SW 1271 (cell line): ENCODE measurements around the gene TRPV4.
A peak's percentile ranks its signal among the peaks of the same experiment; 100 is the strongest.

ENCODE experiments used
- DNase-seq, 2 experiments: peaks; one replicate each; lab custom pipeline; 2025; lab: John Stamatoyannopoulos, UW

TRPV4 gene

GRCh38 chr12:109827566-109828550 lies 5.3 kb downstream of the TRPV4 start:
- DNase-seq = no peak

- DNase-seq = no peak
Observed at GRCh38 chr12:109827080-109827479, 6.1 kb downstream of the TRPV4 start.

DNA sequence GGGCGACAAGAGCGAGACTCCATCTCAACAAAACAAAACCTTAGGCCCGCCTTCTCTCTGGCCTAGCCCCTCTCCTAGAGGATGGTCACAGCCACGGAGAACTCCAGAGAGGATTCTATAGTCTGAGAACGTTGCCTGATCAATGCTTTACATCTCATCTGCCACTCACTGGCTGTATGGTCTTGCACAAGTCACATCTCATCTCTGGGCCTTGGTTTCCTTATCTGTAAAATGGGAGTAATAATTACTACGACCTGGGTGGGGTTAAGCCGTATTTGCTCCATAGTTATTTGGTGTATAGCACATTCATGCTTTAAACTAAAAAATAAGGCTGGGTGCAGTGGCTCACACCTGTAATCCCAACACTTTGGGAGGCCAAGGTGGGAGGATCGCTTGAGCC lies 8.5 kb downstream of the TRPV4 start:
- DNase-seq = no peak

DNA sequence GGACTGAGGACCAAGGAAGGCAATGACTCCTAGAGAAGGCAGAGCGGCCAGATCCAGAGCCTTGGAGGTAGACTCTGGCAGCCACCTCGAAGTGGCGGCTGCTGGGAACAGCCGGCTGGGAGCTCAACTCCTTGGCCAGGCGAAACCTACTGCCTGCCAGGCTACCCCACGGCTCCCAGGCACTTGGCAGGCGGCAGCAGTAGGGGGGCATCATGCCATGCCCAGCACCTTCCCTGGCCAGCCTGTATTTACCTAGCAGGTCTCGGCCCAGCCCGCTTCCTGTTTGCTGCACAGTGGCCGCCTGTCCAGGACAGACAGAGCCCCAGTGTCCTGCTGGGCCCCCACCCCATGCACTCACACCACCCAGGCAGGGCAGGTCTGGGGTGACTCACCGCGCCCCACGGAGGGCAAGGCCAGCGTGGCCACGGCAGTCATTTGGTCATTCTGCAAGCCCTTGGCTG lies 10.2 kb downstream of the TRPV4 start:
- no peak for DNase-seq

- no peak for DNase-seq
Observed at GRCh38 chr12:109822416-109822815, 10.8 kb downstream of the TRPV4 start.

GRCh38 chr12:109821968-109822367 lies 11.2 kb downstream of the TRPV4 start:
- DNase-seq = no peak

- DNase-seq = no peak
Observed at GRCh38 chr12:109820816-109821381, 12.3 kb downstream of the TRPV4 start.

- peak in 1 of 2 experiments; percentile 30 for DNase-seq
Observed at GRCh38 chr12:109818905-109819500, 14.2 kb downstream of the TRPV4 start.

GRCh38 chr12:109818253-109818652 lies 14.9 kb downstream of the TRPV4 start:
- DNase-seq = no peak

GRCh38 chr12:109817627-109818231 lies 15.5 kb downstream of the TRPV4 start:
- no peak for DNase-seq

DNA sequence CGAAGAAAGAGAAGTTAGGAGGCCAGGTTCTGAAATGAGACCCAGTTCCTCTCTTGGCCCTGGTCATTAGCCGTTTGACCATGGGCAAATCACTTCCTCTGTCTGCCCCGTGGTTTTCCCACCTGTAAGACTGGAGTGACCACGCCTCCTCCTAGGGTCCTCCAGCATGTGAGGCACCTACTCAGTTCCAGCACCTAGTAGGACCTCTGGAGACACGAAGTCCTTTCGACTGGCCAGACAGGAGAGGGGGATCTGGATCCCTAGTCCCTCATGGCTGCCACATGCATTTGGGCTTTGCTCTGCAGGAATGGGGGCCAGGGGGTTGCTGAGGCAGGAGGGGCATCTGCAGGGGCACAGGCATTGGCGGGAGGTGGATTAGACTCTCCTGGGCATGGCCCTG lies 16.3 kb downstream of the TRPV4 start:
- DNase-seq = no peak

DNA sequence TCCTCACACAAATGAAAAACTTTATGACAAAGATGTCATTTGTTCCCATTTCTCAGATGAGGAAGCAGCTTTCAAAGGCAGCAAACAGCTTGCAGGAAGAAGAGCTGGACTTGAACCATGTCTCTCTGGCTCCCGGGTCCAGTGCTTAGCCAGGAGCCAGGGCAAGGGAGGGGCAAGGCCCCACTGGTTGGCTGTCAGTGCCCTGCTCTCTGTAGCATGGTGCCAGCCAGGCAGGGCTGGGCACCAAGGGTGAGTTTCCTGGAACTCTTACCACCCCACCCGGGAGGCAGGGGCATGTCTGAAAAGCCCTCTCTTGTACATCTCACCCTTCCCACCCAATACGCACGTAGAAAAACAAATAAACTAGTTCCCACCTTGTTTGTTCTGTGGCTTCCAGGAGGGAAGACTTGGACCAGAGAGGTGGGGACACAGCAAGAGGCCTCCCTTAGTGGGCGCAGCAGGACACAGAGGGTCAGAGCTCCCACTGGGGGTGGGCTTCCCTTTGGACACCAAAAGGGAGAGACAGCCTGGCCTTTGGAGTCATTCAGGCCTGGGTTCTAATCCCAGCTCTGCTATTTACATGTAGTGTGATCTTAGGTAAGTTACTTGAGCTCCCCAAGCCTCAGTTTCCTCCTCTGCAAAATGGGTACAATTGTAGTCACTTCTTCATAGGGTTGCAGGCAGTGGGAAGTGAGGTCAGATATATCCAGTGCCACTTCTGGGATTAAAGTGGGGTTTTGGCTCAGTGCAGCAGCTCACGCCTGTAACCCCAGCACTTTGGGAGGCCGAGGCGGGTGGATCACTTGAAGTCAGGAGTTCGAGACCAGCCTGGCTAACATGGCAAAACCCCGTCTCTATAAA lies 17.2 kb downstream of the TRPV4 start:
- no peak for DNase-seq

GRCh38 chr12:109815225-109815624 lies 18.0 kb downstream of the TRPV4 start:
- DNase-seq = no peak

- no peak for DNase-seq
Observed at GRCh38 chr12:109814600-109815150, 18.5 kb downstream of the TRPV4 start.

GRCh38 chr12:109813810-109814416 lies 19.3 kb downstream of the TRPV4 start:
- DNase-seq = no peak

GRCh38 chr12:109811624-109811995 lies 21.6 kb downstream of the TRPV4 start:
- DNase-seq = no peak

DNA sequence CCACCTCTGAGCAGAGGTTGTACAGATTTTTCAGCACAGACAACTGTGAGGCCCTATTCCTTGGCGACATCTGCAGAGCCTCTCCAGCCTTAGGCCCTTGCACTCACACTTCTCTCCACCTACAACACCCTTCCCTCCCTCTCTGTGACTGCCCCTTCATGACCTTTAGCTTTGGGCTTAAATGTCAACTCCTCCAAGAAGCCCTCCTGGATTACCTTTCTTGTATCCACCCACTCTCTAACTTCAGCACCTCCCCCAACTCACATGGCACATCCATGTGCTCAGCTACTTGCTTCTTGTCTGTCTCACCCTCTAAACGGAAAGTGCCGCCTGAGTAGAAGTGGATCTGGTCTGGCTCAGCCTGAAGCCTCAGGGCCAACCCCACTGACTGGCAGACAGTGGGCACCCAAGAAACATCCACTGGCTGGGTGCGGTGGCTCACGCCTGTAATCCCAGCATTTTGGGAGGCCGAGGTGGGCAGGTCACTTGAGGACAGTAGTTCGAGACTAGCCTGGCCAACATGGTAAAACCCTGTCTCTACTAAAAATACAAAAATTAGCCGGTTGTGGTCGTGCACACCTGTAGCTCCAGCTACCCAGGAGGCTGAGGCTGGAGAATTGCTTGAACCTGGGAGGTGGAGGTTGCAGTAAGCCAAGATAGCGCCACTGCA lies 22.1 kb downstream of the TRPV4 start:
- no peak for DNase-seq

DNA sequence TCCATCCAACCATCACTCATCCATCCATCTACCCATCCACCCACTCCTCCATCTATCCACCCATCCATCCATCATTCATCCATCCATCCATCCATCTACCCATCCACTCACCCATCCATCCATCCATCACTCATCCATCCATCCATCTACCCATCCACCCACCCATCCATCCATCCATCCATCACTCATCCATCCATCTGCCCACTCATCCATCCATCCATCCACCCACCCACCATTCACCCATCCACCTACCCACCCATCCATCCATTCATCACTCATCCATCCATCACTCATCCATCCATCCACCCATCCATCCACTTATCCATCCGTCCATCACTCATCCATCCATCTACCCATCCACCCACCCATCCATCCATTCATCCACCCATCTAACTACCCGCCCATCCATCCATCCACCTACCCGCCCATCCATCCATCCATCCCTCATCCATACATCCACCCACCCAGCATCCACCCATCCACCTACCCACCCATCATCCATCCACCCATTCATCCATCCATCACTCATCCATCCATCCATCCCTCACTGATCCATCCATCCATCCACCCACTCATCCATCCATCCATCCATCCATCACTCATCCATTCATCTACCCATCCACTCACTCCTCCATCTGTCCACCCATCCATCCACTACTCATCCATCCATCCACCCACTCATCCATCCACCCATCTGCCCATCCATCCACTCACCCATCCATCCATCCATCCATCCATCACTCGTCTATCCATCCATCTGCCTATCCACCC lies 24.1 kb downstream of the TRPV4 start:
- DNase-seq = no peak

DNA sequence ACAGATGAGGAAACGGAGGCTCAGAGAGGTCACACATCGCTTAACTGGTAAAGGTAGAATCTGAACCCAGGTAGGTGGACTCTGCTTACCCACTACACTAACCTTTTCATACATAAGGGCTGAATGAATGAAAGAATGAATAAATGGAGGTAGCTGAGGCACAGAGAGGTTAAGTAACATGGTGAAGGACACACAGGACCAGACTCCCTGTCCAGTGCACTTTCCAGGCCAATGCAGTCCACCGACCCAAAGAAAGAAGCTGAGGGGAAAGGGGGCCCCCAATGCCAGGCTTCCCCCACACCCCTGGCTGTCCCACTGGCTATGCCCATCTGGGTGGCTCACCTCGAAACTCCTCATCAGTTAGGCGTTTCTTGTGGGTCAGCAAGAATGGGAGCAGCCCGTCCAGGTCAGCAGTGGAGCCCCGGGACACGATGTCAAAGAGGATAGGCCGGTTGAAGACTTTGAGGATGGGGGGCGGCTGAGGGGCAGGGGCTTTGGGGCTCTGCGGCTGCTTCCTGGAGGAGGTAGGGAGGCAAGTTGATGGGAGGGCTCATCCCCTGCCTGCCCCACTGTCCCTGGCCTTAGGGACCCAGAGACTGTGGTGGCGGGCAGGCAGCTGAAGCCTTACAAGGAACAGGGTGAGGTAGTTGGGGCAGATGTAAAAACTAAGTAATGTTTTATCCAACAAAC lies 25.1 kb downstream of the TRPV4 start:
- no peak for DNase-seq
